ENCODE measurements around the gene GTF3C1.

- TF ChIP-seq POLR2A (IDR thresholded peaks at IDR 0.05) (no peak), CTCF (IDR thresholded peaks at IDR 0.05) (no peak), EP300 (IDR thresholded peaks at IDR 0.05) (no peak), POLR2AphosphoS5 (IDR thresholded peaks at IDR 0.05) (no peak)
These were observed 1.9 kb downstream of the GTF3C1 start for GRCh38 chr16:27547851-27548250.
